SU-DHL-6 (cell line): ENCODE measurements around the gene EEF2.
A peak's percentile ranks its signal among the peaks of the same experiment; 100 is the strongest.

ENCODE experiments used
- H2AFZ ChIP-seq: fragments of 200-600 bp; sonication (generic); 2 replicates; pipeline ENCODE4 v1.6.1; 2014; ENCODE audit warnings: low read depth, mild to moderate bottlenecking, moderate library complexity, mixed read lengths, antibody characterized with exemption, low read length; ENCODE audit not compliant: severe bottlenecking
- H3F3A ChIP-seq: fragments of 200-600 bp; shearing (Covaris generic); 2 replicates; pipeline ENCODE4 v1.6.0; 2016; ENCODE audit warnings: antibody characterized with exemption, mild to moderate bottlenecking; ENCODE audit not compliant: insufficient read depth
- H3K27ac ChIP-seq: fragments of 200-600 bp; sonication (generic); 2 replicates; pipeline ENCODE4 v1.5.1; 2016; ENCODE audit warnings: low read depth, mild to moderate bottlenecking, low read length, moderate library complexity, mixed read lengths
- H3K27me3 ChIP-seq: fragments of 200-600 bp; sonication (generic), shearing (Covaris generic); 2 replicates; pipeline ENCODE4 v1.6.0; 2014; ENCODE audit warnings: mild to moderate bottlenecking, low read length
- H3K36me3 ChIP-seq: fragments of 200-600 bp; sonication (generic); 2 replicates; pipeline ENCODE4 v1.6.1; 2014; ENCODE audit warnings: mild to moderate bottlenecking, low read length, mixed read lengths
- H3K4me2 ChIP-seq: fragments of 300-600, 200-600 bp; shearing (Covaris generic), sonication (generic); 2 replicates; pipeline ENCODE4 v1.6.0; 2014; ENCODE audit warnings: low read length, low read depth, mild to moderate bottlenecking; ENCODE audit not compliant: poor library complexity, severe bottlenecking
- H3K4me3 ChIP-seq: fragments of 200-600 bp; sonication (generic); 2 replicates; pipeline ENCODE4 v1.5.1; 2014; ENCODE audit warnings: antibody characterized with exemption, low read length, mild to moderate bottlenecking, mixed read lengths; ENCODE audit not compliant: insufficient read depth, poor library complexity, severe bottlenecking
- H3K79me2 ChIP-seq: fragments of 200-600 bp; sonication (generic); 2 replicates; pipeline ENCODE4 v1.6.1; 2014; ENCODE audit warnings: mild to moderate bottlenecking, low read length, moderate library complexity; ENCODE audit not compliant: insufficient read depth
- H3K9ac ChIP-seq: fragments of 200-600 bp; sonication (generic); 2 replicates; pipeline ENCODE4 v1.7.0; 2014; ENCODE audit warnings: mild to moderate bottlenecking, low read length
- H3K9me2 ChIP-seq: fragments of 200-600 bp; sonication (generic); replicated peaks from 2 replicates; pipeline ENCODE4 v1.6.1; 2014; ENCODE audit warnings: low read length; ENCODE audit not compliant: insufficient read depth
- H3K9me3 ChIP-seq: fragments of 200-600 bp; sonication (generic); 2 replicates; pipeline ENCODE4 v1.6.1; 2014; ENCODE audit warnings: low read length, mixed read lengths; ENCODE audit not compliant: insufficient read depth
- H4K20me1 ChIP-seq: fragments of 200-600 bp; sonication (generic); 2 replicates; pipeline ENCODE4 v1.6.1; 2014; ENCODE audit warnings: low read depth, mild to moderate bottlenecking, antibody characterized with exemption, low read length, moderate library complexity, mixed read lengths
- EZH2phosphoT487 ChIP-seq: fragments of 200-600 bp; sonication (generic), shearing (Covaris generic); conservative IDR thresholded peaks from 2 replicates; pipeline ENCODE4 v1.6.1; 2018; ENCODE audit warnings: mild to moderate bottlenecking, antibody characterized with exemption, low read length, moderate library complexity, mixed read lengths
- TF ChIP-seq, protein P1 (sequence below): fragments of 200-600 bp; sonication (generic); IDR thresholded peaks from one replicate; pipeline ENCODE4 v1.5.1; 2017; ENCODE audit warnings: antibody characterized with exemption, mild to moderate bottlenecking, low read length, moderate library complexity; ENCODE audit not compliant: insufficient read depth, poor library complexity, severe bottlenecking

The EEF2 gene

DNA sequence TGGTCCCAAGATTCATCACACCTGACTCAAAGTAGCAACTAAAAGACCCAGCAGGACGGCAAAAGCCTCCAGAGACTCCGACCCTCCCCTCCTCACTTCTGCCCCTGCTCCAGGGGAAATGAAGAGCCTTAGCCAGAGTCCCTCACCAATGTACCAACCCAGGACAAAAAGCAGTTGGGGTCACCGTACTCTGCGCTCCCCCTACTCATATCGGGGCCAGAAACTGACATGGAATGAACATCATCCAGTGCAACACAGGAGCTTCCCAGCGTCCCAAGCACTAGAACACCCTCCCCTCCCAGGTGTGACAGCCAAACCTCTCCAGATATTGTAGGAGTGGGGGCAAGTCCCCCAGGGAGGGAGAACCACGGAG lies 1.7 kb downstream of the EEF2 start:
- peaks cover 57% of the 10 kb centered on the region for H3K79me2 ChIP-seq
- peak overlapping the region; percentile 94 for H3K9ac ChIP-seq
- peaks cover 69% of the 10 kb centered on the region for H3F3A ChIP-seq
- peak overlapping the region; percentile 89 for H3K4me3 ChIP-seq
- H3K9me2 ChIP-seq, result no peaks in the 10 kb centered on the region
- H3K9me3 ChIP-seq, result no peaks in the 10 kb centered on the region
- TF ChIP-seq, protein P1, sequence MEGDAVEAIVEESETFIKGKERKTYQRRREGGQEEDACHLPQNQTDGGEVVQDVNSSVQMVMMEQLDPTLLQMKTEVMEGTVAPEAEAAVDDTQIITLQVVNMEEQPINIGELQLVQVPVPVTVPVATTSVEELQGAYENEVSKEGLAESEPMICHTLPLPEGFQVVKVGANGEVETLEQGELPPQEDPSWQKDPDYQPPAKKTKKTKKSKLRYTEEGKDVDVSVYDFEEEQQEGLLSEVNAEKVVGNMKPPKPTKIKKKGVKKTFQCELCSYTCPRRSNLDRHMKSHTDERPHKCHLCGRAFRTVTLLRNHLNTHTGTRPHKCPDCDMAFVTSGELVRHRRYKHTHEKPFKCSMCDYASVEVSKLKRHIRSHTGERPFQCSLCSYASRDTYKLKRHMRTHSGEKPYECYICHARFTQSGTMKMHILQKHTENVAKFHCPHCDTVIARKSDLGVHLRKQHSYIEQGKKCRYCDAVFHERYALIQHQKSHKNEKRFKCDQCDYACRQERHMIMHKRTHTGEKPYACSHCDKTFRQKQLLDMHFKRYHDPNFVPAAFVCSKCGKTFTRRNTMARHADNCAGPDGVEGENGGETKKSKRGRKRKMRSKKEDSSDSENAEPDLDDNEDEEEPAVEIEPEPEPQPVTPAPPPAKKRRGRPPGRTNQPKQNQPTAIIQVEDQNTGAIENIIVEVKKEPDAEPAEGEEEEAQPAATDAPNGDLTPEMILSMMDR, result no peak
- TF ChIP-seq EZH2phosphoT487, result no peak
- H3K4me2 ChIP-seq, result peak overlapping the region; percentile 74
- H3K27me3 ChIP-seq, result no peaks in the 10 kb centered on the region
- H3K36me3 ChIP-seq, result peaks cover 45% of the 10 kb centered on the region
- H3K27ac ChIP-seq, result peak overlapping the region; percentile 87
- no peak overlapping the region for H2AFZ ChIP-seq
- H4K20me1 ChIP-seq, result peaks cover 39% of the 10 kb centered on the region; the same call in 1 of the 2 replicates

DNA sequence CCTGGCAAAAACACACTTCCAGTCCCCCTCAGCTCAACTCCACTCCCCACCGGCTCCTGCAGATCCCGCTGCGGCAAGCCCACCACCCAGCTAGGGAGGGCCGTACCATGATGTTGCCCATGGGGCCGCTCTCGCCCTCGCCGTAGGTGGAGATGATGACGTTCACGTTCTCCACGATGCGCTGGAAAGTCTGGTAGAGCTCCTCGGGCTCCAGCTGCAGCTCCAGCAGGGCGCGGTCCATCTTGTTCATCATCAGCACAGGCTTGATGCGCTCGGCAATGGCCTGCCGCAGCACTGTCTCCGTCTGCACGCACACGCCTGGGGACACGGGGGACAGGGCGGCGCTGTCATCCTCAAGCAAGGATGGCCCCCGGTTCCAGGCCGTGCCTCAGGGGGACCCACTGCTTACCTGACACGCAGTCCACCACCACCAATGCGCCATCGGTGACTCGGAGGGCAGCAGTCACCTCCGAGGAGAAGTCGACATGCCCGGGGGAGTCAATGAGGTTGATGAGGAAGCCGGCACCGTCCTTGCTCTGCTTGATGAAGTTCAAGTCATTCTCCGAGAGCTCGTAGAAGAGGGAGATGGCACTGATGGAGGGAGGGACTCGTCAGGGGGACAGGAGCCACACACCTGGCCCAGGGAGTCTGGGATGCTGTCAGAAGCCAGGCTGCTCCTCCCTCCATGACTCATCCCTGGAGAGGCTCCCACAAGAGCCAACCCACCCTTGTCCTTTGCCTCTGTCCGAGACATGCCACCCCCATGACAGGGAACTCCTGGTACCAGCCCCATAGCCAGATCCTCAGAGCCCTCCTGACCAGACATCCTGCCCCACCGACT lies 2.3 kb downstream of the EEF2 start:
- Histone ChIP-seq H2AFZ (no peak overlapping the region), H3K4me2 (peak overlapping the region; percentile 74), H3K27ac (no peak overlapping the region), H3F3A (peaks cover 71% of the 10 kb centered on the region), H3K27me3 (no peaks in the 10 kb centered on the region), H3K9me2 (no peaks in the 10 kb centered on the region), H4K20me1 (peaks cover 43% of the 10 kb centered on the region; the same call in 1 of the 2 replicates), H3K4me3 (no peak overlapping the region), H3K79me2 (peaks cover 57% of the 10 kb centered on the region), H3K9ac (no peak overlapping the region), H3K9me3 (no peaks in the 10 kb centered on the region), H3K36me3 (peaks cover 49% of the 10 kb centered on the region)
- TF ChIP-seq, protein P1, result no peak
- TF ChIP-seq EZH2phosphoT487, result no peak

DNA sequence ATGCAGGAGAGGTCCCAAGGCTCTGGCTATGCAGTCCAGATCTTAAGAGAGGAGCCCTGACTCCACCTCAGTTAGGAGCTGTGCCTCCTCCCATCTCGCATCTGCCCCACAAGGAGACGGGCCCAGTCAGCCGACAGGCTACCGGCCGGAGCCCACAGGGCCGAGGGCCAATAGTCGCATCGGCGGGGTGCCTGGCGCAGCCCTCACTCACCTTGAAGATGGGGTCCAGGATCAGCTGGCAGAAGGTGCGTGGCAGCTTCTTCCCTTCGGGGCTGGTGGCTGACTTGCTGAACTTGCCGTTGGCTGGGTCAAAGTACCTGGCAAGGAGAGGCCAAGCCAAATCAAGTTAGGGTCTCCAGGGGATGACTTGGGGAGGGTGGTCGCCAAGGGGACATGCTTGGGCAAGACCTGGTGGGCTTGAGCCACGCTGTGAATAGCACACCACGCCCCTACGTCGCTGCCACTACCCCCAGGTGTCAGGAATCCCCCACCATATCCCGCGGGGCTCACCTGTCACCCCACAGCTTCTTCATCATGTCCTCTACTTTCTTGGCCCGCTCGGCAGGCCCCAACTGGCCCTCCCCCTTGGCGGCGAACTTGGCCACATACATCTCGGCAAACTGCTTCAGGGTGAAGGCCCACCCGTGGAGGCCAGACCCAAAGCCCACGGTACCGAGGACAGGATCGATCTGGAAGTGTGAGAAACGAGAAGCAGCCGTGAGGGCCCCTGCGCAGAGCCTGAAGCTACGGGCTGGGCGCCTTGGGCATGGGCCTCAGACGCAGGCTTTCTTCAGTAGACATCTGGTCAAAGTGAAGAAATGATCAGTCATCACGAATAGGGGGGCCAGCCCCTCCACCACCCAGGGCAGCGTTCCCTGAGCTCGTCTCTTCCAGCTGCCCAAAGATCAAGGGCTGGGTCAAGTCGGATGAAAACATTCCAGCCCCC lies 3.3 kb downstream of the EEF2 start:
- peaks cover 67% of the 10 kb centered on the region for H3F3A ChIP-seq
- no peaks in the 10 kb centered on the region for H3K27me3 ChIP-seq
- peaks cover 57% of the 10 kb centered on the region for H3K79me2 ChIP-seq
- H3K4me2 ChIP-seq, result no peak overlapping the region
- H4K20me1 ChIP-seq, result peaks cover 48% of the 10 kb centered on the region; the same call in 1 of the 2 replicates
- TF ChIP-seq, protein P1, result no peak
- TF ChIP-seq EZH2phosphoT487, result no peak
- no peak overlapping the region for H2AFZ ChIP-seq
- H3K4me3 ChIP-seq, result no peak overlapping the region
- peaks cover 54% of the 10 kb centered on the region for H3K36me3 ChIP-seq
- no peaks in the 10 kb centered on the region for H3K9me3 ChIP-seq
- no peaks in the 10 kb centered on the region for H3K9me2 ChIP-seq
- H3K9ac ChIP-seq, result no peak overlapping the region
- no peak overlapping the region for H3K27ac ChIP-seq
